IMR-90 (cell line): ENCODE results near the gene MGAT5B. TPM values are rescaled to one million over a fixed set of nuclear protein-coding genes. Genes with fewer than 3 reads are reported as not detected.

ENCODE experiments used
- ATAC-seq: fragments of 200-7000 bp; cut with Tn5 transposase; 2 replicates; pipeline ENCODE4 v1.9.1; 2020; ENCODE audit warnings: low read depth, mild to moderate bottlenecking, moderate library complexity
- BruUV-seq: library from RNA; stranded (reverse); fragments of 400-500 nt; replicated peaks from 2 replicates; lab custom pipeline; 2021; lab: Mats Ljungman, UMichigan
- CTCF ChIA-PET: fragments of 300-600 bp; formaldehyde crosslinking; extraction: SDS; loops from one replicate; lab custom pipeline; 2021; ENCODE audit warnings: antibody characterized with exemption; lab: Yijun Ruan, JAX
- POLR2A ChIA-PET: fragments of 300-600 bp; sonication (Branson Sonifier 250); formaldehyde crosslinking; loops from one replicate; lab custom pipeline; 2022; ENCODE audit warnings: antibody characterized with exemption; ENCODE audit not compliant: unreplicated experiment; lab: Charles Lee
- DNase-seq: peaks from one replicate; pipeline ENCODE4 v3.0.0; 2013
- H2AFZ ChIP-seq: replicated peaks from 2 replicates; pipeline ENCODE3; 2013; ENCODE audit warnings: low read length, mild to moderate bottlenecking; ENCODE audit not compliant: poor library complexity
- H2AK5ac ChIP-seq: 2 replicates; pipeline ENCODE4 v1.6.1; 2013; ENCODE audit warnings: low read depth, low read length, inconsistent platforms
- H2AK9ac ChIP-seq: replicated peaks from 2 replicates; pipeline ENCODE3; 2013; ENCODE audit warnings: mild to moderate bottlenecking, low read depth, low read length, moderate library complexity; ENCODE audit not compliant: poor library complexity
- H2BK120ac ChIP-seq: 2 replicates; pipeline ENCODE4 v1.6.1; 2013; ENCODE audit warnings: low read depth, low read length, inconsistent platforms
- H2BK15ac ChIP-seq: 3 replicates; pipeline ENCODE4 v1.6.1; 2013; ENCODE audit warnings: low read depth, low read length, inconsistent platforms
- H2BK20ac ChIP-seq: 2 replicates; pipeline ENCODE4 v1.6.1; 2013; ENCODE audit warnings: low read depth, mild to moderate bottlenecking, inconsistent platforms, low read length, moderate library complexity
- H2BK5ac ChIP-seq: 2 replicates; pipeline ENCODE4 v1.6.1; 2013; ENCODE audit warnings: mild to moderate bottlenecking, low read depth, low read length, inconsistent platforms; ENCODE audit not compliant: poor library complexity, severe bottlenecking
- H3K14ac ChIP-seq: replicated peaks from 2 replicates; pipeline ENCODE4 v1.6.1; 2013; ENCODE audit warnings: low read depth, low read length, inconsistent platforms
- H3K18ac ChIP-seq: 2 replicates; pipeline ENCODE4 v1.6.1; 2013; ENCODE audit warnings: low read depth, low read length, control low read depth
- H3K23ac ChIP-seq: 2 replicates; pipeline ENCODE4 v1.6.1; 2013; ENCODE audit warnings: low read depth, low read length, inconsistent platforms
- H3K27ac ChIP-seq: 2 replicates; pipeline ENCODE4 v1.5.1; 2013; ENCODE audit warnings: mild to moderate bottlenecking, control low read depth, low read length; ENCODE audit not compliant: insufficient read depth
- H3K27me3 ChIP-seq: 2 replicates; pipeline ENCODE4 v1.6.1; 2013; ENCODE audit warnings: low read length; ENCODE audit not compliant: control insufficient read depth, insufficient read depth
- H3K36me3 ChIP-seq: 2 replicates; pipeline ENCODE4 v1.6.1; 2013; ENCODE audit warnings: low read length, mixed read lengths; ENCODE audit not compliant: control insufficient read depth, insufficient read depth
- H3K4ac ChIP-seq: 2 replicates; pipeline ENCODE4 v1.6.1; 2013; ENCODE audit warnings: low read depth, low read length, inconsistent platforms
- H3K4me1 ChIP-seq: 2 replicates; pipeline ENCODE4 v1.6.1; 2013; ENCODE audit warnings: low read length, mixed read lengths; ENCODE audit not compliant: control insufficient read depth, insufficient read depth
- H3K4me2 ChIP-seq: 2 replicates; pipeline ENCODE4 v1.6.1; 2013; ENCODE audit warnings: low read depth, mild to moderate bottlenecking, control low read depth, low read length, moderate library complexity
- H3K4me3 ChIP-seq: 2 replicates; pipeline ENCODE4 v1.5.1; 2013; ENCODE audit warnings: low read depth, mild to moderate bottlenecking, control low read depth, low read length, moderate library complexity; ENCODE audit not compliant: insufficient read depth
- H3K56ac ChIP-seq: 2 replicates; pipeline ENCODE4 v1.6.1; 2013; ENCODE audit warnings: low read length, inconsistent platforms; ENCODE audit not compliant: insufficient read depth; ENCODE audit errors: extremely low read depth
- H3K79me1 ChIP-seq, 2 experiments: 2 replicates each; pipeline ENCODE4 v1.6.1; 2013; ENCODE audit warnings: low read length in 2 of 2, inconsistent platforms in 1 of 2, low read depth in 1 of 2
- H3K9ac ChIP-seq: 2 replicates; pipeline ENCODE4 v1.6.1; 2013; ENCODE audit warnings: low read depth, low read length, control low read depth
- H3K9me1 ChIP-seq: 2 replicates; pipeline ENCODE4 v1.6.1; 2013; ENCODE audit warnings: low read length, inconsistent platforms; ENCODE audit not compliant: insufficient read depth
- H3K9me3 ChIP-seq: 2 replicates; pipeline ENCODE4 v1.6.1; 2013; ENCODE audit warnings: low read length; ENCODE audit not compliant: control insufficient read depth, insufficient read depth
- H4K20me1 ChIP-seq: 2 replicates; pipeline ENCODE4 v1.6.1; 2013; ENCODE audit warnings: low read length, inconsistent platforms; ENCODE audit not compliant: insufficient read depth
- H4K5ac ChIP-seq: 2 replicates; pipeline ENCODE4 v1.6.1; 2013; ENCODE audit warnings: mild to moderate bottlenecking, low read depth, low read length, control low read depth
- H4K8ac ChIP-seq, 2 experiments: 2 replicates each; pipeline ENCODE4 v1.6.1; 2013; ENCODE audit warnings: low read depth in 2 of 2, low read length in 2 of 2, control low read depth in 1 of 2, inconsistent platforms in 1 of 2
- H4K91ac ChIP-seq: 2 replicates; pipeline ENCODE4 v1.6.1; 2013; ENCODE audit warnings: low read depth, low read length, inconsistent platforms; ENCODE audit not compliant: insufficient read depth
- BHLHE40 ChIP-seq: fragments of 150-350 bp; IDR thresholded peaks from 2 replicates; pipeline ENCODE4 v1.6.1; 2016; ENCODE audit warnings: mild to moderate bottlenecking, low read depth, low read length
- CEBPB ChIP-seq: IDR thresholded peaks from 2 replicates; pipeline ENCODE4 v1.6.1; 2012; ENCODE audit warnings: low read depth, low read length, improper control_type of control experiment
- CHD1 ChIP-seq: IDR thresholded peaks from 2 replicates; pipeline ENCODE4 v1.6.1; 2012; ENCODE audit warnings: low read depth, low read length, improper control_type of control experiment
- CTCF ChIP-seq: conservative IDR thresholded peaks from 2 replicates; pipeline ENCODE4 v1.5.1; 2012; ENCODE audit warnings: mild to moderate bottlenecking, low read depth, low read length, improper control_type of control experiment
- ELK1 ChIP-seq: fragments of 150-350 bp; IDR thresholded peaks from 2 replicates; pipeline ENCODE4 v1.6.1; 2016; ENCODE audit warnings: low read depth, mild to moderate bottlenecking, low read length, moderate library complexity, borderline replicate concordance
- FOS ChIP-seq: fragments of 150-350 bp; IDR thresholded peaks from 2 replicates; pipeline ENCODE4 v1.6.1; 2016; ENCODE audit warnings: low read depth, low read length
- MAFK ChIP-seq: IDR thresholded peaks from 2 replicates; pipeline ENCODE4 v1.6.1; 2012; ENCODE audit warnings: low read depth, low read length, improper control_type of control experiment
- MAZ ChIP-seq: IDR thresholded peaks from 2 replicates; pipeline ENCODE4 v1.6.1; 2012; ENCODE audit warnings: low read depth, mild to moderate bottlenecking, low read length, improper control_type of control experiment, moderate library complexity, borderline replicate concordance
- MXI1 ChIP-seq: IDR thresholded peaks from 2 replicates; pipeline ENCODE4 v1.6.1; 2012; ENCODE audit warnings: low read depth, mild to moderate bottlenecking, low read length, moderate library complexity, borderline replicate concordance
- NFE2L2 ChIP-seq: fragments of 150-350 bp; IDR thresholded peaks from 2 replicates; pipeline ENCODE4 v1.6.1; 2016; ENCODE audit warnings: low read depth, mild to moderate bottlenecking, low read length
- POLR2A ChIP-seq: IDR thresholded peaks from 2 replicates; pipeline ENCODE4 v1.6.1; 2012; ENCODE audit warnings: mild to moderate bottlenecking, low read depth, low read length
- RAD21 ChIP-seq: IDR thresholded peaks from 2 replicates; pipeline ENCODE4 v1.6.1; 2012; ENCODE audit warnings: low read length, improper control_type of control experiment
- RCOR1 ChIP-seq: IDR thresholded peaks from 2 replicates; pipeline ENCODE4 v1.6.1; 2012; ENCODE audit warnings: mild to moderate bottlenecking, low read length, improper control_type of control experiment; ENCODE audit not compliant: insufficient replicate concordance
- RFX5 ChIP-seq: IDR thresholded peaks from 2 replicates; pipeline ENCODE4 v1.8.0; 2012; ENCODE audit warnings: low read depth, mild to moderate bottlenecking, low read length, moderate library complexity
- SMC3 ChIP-seq: fragments of 150-350 bp; IDR thresholded peaks from 2 replicates; pipeline ENCODE4 v1.6.1; 2016; ENCODE audit warnings: low read depth, mild to moderate bottlenecking, antibody characterized with exemption, low read length, moderate library complexity
- USF2 ChIP-seq: fragments of 150-350 bp; IDR thresholded peaks from 2 replicates; pipeline ENCODE4 v1.6.1; 2017; ENCODE audit warnings: mild to moderate bottlenecking, antibody characterized with exemption, low read length, low read depth
- WGBS, 2 experiments: methylation state at CpG; one replicate each; pipeline versions ENCODE4 v1.1.5 to v1.1.7; 2013; ENCODE audit warnings: missing lambda C conversion rate in 2 of 2; ENCODE audit not compliant: insufficient read length in 1 of 2; ENCODE audit errors: extremely low coverage in 2 of 2; 5-methylcytosine and 5-hydroxymethylcytosine counted together
- dilution Hi-C: fragments of 300-500 bp; cut with HindIII; formaldehyde crosslinking; loops from one replicate; pipeline ENCODE4 v1.14.3; 2018; ENCODE audit warnings: low sequenced_read_pairs; ENCODE audit not compliant: unreplicated experiment
- in situ Hi-C: fragments of 300-500 bp; cut with MboI; formaldehyde crosslinking; loops from 3 replicates; pipeline ENCODE4 v1.14.3; 2019; ENCODE audit warnings: low sequenced_read_pairs, inconsistent platforms, mixed read lengths
- intact Hi-C: fragments of 100-400 bp; cut with micrococcal nuclease; formaldehyde crosslinking; loops from 2 replicates; pipeline ENCODE4 v1.10.0; 2022
- polyA plus RNA-seq, 3 experiments: library from polyadenylated mRNA; depleted of rRNA; stranded (reverse); fragments of >200 nt; gene quantifications; 2 replicates each; pipeline ENCODE4 v1.2.3, GENCODE V29; 2012; ENCODE audit warnings: low replicate concordance in 1 of 3
- total RNA-seq: library from RNA; depleted of rRNA; stranded (reverse); fragments of >200 nt; gene quantifications from 2 replicates; pipeline ENCODE4 v1.2.3, GENCODE V29; 2012

Gene MGAT5B
- total and polyA plus RNA-seq, 2 of the 4 experiments (the other 2 are of a cell fraction): 0.54 to 2.0 TPM

GRCh38 chr17:76918811-76919210 lies 50.6 kb downstream of the MGAT5B start:
- Histone ChIP-seq H3K9me3 (no peaks in the 10 kb centered on the region), H2AK9ac (no peak overlapping the region), H4K91ac (no peak overlapping the region), H2BK120ac (no peak overlapping the region), H4K5ac (no peak overlapping the region), H3K9ac (no peak overlapping the region), H2BK5ac (no peak overlapping the region), H3K4ac (no peak overlapping the region), H3K4me1 (no peaks in the 10 kb centered on the region), H4K8ac (no peak overlapping the region), H3K36me3 (no peaks in the 10 kb centered on the region), H3K27me3 (peaks cover 39% of the 10 kb centered on the region), H2BK15ac (no peak overlapping the region), H3K4me2 (no peak overlapping the region), H2AFZ (no peak overlapping the region), H3K9me1 (no peaks in the 10 kb centered on the region), H3K56ac (no peak overlapping the region), H3K23ac (no peak overlapping the region), H2BK20ac (no peak overlapping the region), H3K79me1 (no peaks in the 10 kb centered on the region), H3K14ac (no peak overlapping the region), H2AK5ac (no peak overlapping the region), H3K18ac (no peak overlapping the region), H3K4me3 (no peak overlapping the region), H4K20me1 (no peaks in the 10 kb centered on the region), H3K27ac (no peak overlapping the region)
- no peak for TF ChIP-seq USF2
- no peak for TF ChIP-seq MXI1
- TF ChIP-seq CHD1: no peak
- no peak for TF ChIP-seq POLR2A
- TF ChIP-seq FOS: no peak
- no peak for TF ChIP-seq MAZ
- TF ChIP-seq RCOR1: no peak
- TF ChIP-seq ELK1: no peak
- no peak for TF ChIP-seq MAFK
- no peak for TF ChIP-seq BHLHE40
- TF ChIP-seq RAD21: no peak
- no peak for TF ChIP-seq NFE2L2
- no peak for TF ChIP-seq RFX5
- no peak for TF ChIP-seq CTCF
- TF ChIP-seq SMC3: no peak
- no peak for TF ChIP-seq CEBPB
- ATAC-seq (no peak), DNase-seq (no peak)
- intact Hi-C loops: no loop called here
- no CpG with 5 or more reads among the region's 6 CpGs for WGBS, 2 experiments
- CTCF ChIA-PET: no interaction called here
- BruUV-seq: no TSS peak
- dilution Hi-C loops: no loop called here
- in situ Hi-C loops: no loop called here
- POLR2A ChIA-PET: no interaction called here
